ENCODE measurements around the gene FOXS1.
"Not testable (repeated sequence)": the region's sequence is repeated elsewhere in the genome, so short reads cannot be mapped to it uniquely, and the experiment has no call there.

Gene FOXS1

GRCh38 chr20:31839782-31840487, 5.5 kb downstream of the FOXS1 start:
- no peak for DNase-seq (ENCODE audit: low spot score)

GRCh38 chr20:31838646-31839292, 6.6 kb downstream of the FOXS1 start:
- no peak for DNase-seq (ENCODE audit: low spot score)

GRCh38 chr20:31837896-31838397, 7.5 kb downstream of the FOXS1 start:
- DNase-seq (ENCODE audit: low spot score), result no peak

- no peak for DNase-seq (ENCODE audit: low spot score)
Measured at GRCh38 chr20:31836853-31837608, 8.4 kb downstream of the FOXS1 start.

GRCh38 chr20:31835977-31836852, 9.2 kb downstream of the FOXS1 start:
- DNase-seq (ENCODE audit: low spot score), result no peak

GRCh38 chr20:31835554-31835953, 9.8 kb downstream of the FOXS1 start:
- no peak for DNase-seq (ENCODE audit: low spot score)

- no peak for DNase-seq (ENCODE audit: low spot score)
Measured at GRCh38 chr20:31833931-31834521, 11.4 kb downstream of the FOXS1 start.

- DNase-seq (ENCODE audit: low spot score), result peak; percentile 73
Measured at GRCh38 chr20:31833130-31833930, 12.1 kb downstream of the FOXS1 start.

GRCh38 chr20:31831771-31832306, 13.6 kb downstream of the FOXS1 start:
- no peak for DNase-seq (ENCODE audit: low spot score)

GRCh38 chr20:31831211-31831610, 14.2 kb downstream of the FOXS1 start:
- DNase-seq (ENCODE audit: low spot score), result no peak

GRCh38 chr20:31830406-31830981, 14.9 kb downstream of the FOXS1 start:
- no peak for DNase-seq (ENCODE audit: low spot score)

- no peak for DNase-seq (ENCODE audit: low spot score)
Measured at GRCh38 chr20:31829731-31830130, 15.7 kb downstream of the FOXS1 start.

- DNase-seq (ENCODE audit: low spot score), result not testable (repeated sequence)
Measured at GRCh38 chr20:31828016-31828415, 17.4 kb downstream of the FOXS1 start.

GRCh38 chr20:31827059-31827458, 18.3 kb downstream of the FOXS1 start:
- no peak for DNase-seq (ENCODE audit: low spot score)

- DNase-seq (ENCODE audit: low spot score), result no peak
Measured at GRCh38 chr20:31826074-31826473, 19.3 kb downstream of the FOXS1 start.

GRCh38 chr20:31824554-31825313, 20.7 kb downstream of the FOXS1 start:
- DNase-seq (ENCODE audit: low spot score), result no peak

- no peak for DNase-seq (ENCODE audit: low spot score)
Measured at GRCh38 chr20:31824125-31824485, 21.3 kb downstream of the FOXS1 start.

- no peak for DNase-seq (ENCODE audit: low spot score)
Measured at GRCh38 chr20:31823360-31824124, 21.9 kb downstream of the FOXS1 start.
